ENCODE data around the gene HMGN4.
A peak's percentile ranks its signal among the peaks of the same experiment; 100 is the strongest.

The HMGN4 gene

GRCh38 chr6:26578741-26579140 lies 40.6 kb downstream of the HMGN4 start:
- DNase-seq: no peak

DNA sequence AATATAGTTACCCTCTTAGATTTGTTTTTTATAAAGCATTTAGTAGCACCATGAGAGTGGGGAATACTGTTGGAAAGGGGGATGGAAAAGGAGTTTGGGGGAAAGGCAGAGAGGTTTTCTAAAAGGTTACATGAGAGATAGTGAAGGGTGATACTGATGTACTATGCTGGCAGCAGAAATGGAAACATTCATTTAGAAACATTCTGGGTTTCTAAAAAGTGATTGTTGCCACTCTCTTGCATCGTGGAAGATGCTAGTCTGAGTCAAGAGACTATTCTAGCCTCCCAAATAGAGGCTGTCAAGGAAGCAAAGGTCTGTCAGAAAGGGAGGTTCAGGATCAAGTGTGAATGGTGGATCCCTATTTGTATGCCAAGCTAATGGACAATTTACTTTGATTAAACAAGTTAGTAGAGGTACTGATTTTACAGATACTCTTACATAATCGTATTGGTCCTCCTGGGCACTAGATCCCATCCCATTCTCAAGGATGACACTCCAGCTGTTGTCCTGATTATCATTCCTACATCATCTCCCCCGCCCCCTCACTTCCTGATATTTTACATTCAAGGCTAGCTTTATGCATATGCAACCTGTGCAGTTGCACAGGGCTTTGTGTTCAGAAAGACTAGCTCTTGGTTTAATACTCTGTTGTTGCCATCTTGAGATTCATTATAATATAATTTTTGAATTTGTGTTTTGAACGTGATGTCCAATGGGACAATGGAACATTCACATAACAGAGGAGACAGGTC lies 43.2 kb downstream of the HMGN4 start:
- DNase-seq: no peak

DNA sequence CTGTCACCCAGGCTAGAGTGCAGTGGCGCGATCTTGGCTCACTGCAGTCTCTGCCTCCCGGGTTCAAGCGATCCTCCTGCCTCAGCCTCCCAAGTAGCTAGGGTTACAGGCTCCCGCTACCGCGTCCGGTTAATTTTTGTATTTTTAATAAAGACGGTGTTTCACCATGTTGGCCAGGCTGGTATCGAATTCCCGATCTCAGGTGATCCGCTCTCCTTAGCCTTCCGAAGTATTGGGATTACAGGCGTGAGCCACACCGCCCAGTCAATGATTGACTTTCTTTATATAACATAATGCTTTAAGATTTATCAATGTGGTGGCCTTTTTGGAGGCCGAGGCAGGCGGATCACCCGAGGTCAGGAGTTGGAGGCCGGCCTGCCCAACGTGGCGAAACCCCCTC lies 50.8 kb downstream of the HMGN4 start:
- DNase-seq: no peak

- no peak for DNase-seq
Measured at GRCh38 chr6:26592649-26593048, 54.5 kb downstream of the HMGN4 start.

GRCh38 chr6:26593278-26594130 lies 55.3 kb downstream of the HMGN4 start:
- no peak for DNase-seq

DNA sequence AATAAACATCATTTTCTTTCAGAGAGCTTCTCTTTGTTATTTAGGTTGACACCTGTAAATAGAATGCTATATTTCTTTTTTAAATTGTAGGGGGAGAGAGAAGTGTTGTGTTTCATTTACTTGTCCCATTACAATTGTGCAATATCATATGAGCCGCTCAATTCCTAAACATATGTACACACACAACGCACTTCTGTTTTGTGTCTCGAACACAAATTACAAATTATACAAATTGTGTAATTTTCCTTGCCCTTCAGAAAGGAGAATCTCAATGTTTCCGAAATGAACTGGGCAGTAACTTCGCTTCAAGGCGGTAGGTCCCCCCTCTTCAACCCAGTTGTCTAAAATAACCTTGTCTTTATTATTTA lies 55.9 kb downstream of the HMGN4 start:
- DNase-seq: no peak

DNA sequence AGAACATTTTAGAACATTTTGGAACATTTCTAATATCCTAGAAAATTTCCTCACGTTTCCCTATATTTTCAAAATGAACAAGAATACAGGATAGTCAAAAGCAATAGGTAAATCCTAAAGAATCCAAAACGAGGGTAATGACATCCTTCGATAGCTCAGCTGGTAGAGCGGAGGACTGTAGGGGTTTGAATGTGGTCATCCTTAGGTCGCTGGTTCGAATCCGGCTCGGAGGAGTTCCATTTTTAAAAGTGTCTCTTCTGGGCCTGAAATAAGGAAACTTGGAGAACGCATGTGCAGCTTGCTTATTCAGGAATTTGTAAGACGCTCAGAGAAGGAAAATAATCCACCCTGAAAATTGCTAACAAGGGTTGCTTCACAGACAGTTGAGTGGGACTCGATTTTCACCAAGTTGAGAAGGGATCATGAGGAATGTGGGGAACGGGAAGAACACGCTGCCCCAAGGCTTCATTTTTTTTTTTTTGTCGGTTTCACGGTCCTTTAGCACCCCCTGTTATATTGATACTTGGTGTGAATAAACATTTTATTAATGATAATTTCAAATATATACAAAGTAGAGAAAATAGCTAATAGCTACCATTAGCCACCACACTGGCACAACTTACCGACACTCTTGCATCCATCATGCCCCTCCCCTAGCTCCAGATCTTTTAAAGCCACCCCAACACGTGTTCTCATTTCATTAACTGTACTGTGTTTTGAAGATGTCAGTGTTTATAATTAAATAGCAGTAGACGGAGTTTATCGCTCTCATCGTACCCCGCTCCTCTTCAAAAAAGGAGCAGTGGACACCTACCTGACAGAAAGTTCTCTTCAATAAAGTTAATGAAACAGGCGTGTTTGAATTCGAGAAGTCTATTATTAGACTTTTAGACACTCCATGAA lies 56.8 kb downstream of the HMGN4 start:
- no peak for DNase-seq

DNA sequence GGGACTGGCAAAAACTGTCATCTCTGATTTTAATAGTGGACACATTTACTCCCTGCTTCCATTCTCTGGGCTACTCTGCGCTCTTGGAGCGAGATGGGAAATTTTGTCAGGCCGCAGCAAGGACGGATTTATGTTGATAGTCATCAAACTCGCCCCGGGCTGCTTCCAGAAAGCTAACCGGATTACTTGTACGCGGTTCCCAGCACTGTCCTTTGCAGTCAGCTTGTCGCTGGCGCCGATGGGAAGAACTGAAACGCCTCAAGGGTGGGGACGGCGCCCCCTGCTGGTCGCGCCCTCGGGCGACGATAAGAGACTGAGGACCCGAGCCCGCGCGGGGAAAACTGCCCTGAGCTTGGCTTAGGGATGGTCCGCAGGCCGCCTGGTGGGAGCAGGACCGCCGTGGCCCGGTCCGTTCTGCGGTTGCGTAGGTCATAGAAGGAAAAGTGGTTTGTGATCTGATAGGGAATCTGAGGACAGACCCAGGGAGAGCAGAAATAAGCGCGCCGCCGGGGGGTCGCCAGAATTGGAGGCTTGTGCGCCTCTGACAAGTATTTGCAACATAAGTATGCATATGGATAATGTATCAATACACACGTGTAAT lies 57.6 kb downstream of the HMGN4 start:
- peak; percentile 96 for DNase-seq

All from activated effector memory CD4-positive, alpha-beta T cell treated with anti-CD3 and anti-CD28 coated beads, Interleukin-2, amount 50 U/mL, for 16 hours (primary cell).